Measurements from ENCODE around the gene C16orf92. TPM values are rescaled to one million over a fixed set of nuclear protein-coding genes. Genes with fewer than 3 reads are reported as not detected.

C16orf92 gene
- total RNA-seq, 1 experiment from 2014 or later: not detected

- H3K27me3 ChIP-seq (ENCODE audit: insufficient read depth, low read depth): peaks cover 16% of the 10 kb centered on the region
- H3K4me3 ChIP-seq: no peak overlapping the region
- no TSS peak for BruUV-seq (replicated peaks)
- H3K4me1 ChIP-seq (replicated peaks; ENCODE audit: insufficient read depth): no peaks in the 10 kb centered on the region
- intact Hi-C loops (cut with micrococcal nuclease; ENCODE audit: unreplicated experiment): no loop called here
- CTCF ChIA-PET: no interaction called here
- H3K9me3 ChIP-seq (ENCODE audit: insufficient read depth, low read depth): no peaks in the 10 kb centered on the region
- DNase-seq: no peak
- no peaks in the 10 kb centered on the region for H3K9me2 ChIP-seq (ENCODE audit: insufficient read depth)
- H3K79me2 ChIP-seq (ENCODE audit: low read depth): no peaks in the 10 kb centered on the region
- no peak overlapping the region for H3K27ac ChIP-seq
- TF ChIP-seq EZH2 (IDR thresholded peaks at IDR 0.05; ENCODE audit: low read depth) (no peak), CTCF (conservative IDR thresholded peaks at IDR 0.05) (no peak)
- H4K20me1 ChIP-seq (ENCODE audit: insufficient read depth): peaks cover 3% of the 10 kb centered on the region; the same call in 1 of the 2 replicates
- H3K4me2 ChIP-seq: no peak overlapping the region
- H3F3A ChIP-seq (ENCODE audit: insufficient read depth, low read depth): peaks cover 7% of the 10 kb centered on the region
- POLR2A ChIA-PET (ENCODE audit: unreplicated experiment): no interaction called here
- H3K36me3 ChIP-seq (ENCODE audit: low read depth): no peaks in the 10 kb centered on the region
- no peak overlapping the region for H2AFZ ChIP-seq
Measured at GRCh38 chr16:30007378-30007895, 15.6 kb upstream of the C16orf92 start.

- H3F3A ChIP-seq (ENCODE audit: insufficient read depth, low read depth): peaks cover 7% of the 10 kb centered on the region
- no peaks in the 10 kb centered on the region for H3K36me3 ChIP-seq (ENCODE audit: low read depth)
- no peak overlapping the region for H3K27ac ChIP-seq
- no peak overlapping the region for H3K4me3 ChIP-seq
- POLR2A ChIA-PET (ENCODE audit: unreplicated experiment): no interaction called here
- intact Hi-C loops (cut with micrococcal nuclease; ENCODE audit: unreplicated experiment): no loop called here
- peaks cover 16% of the 10 kb centered on the region for H3K27me3 ChIP-seq (ENCODE audit: insufficient read depth, low read depth)
- H3K4me2 ChIP-seq: no peak overlapping the region
- CTCF ChIA-PET: no interaction called here
- DNase-seq: no peak
- no peak for TF ChIP-seq EZH2 (IDR thresholded peaks at IDR 0.05; ENCODE audit: low read depth)
- no peaks in the 10 kb centered on the region for H3K9me2 ChIP-seq (ENCODE audit: insufficient read depth)
- H3K79me2 ChIP-seq (ENCODE audit: low read depth): no peaks in the 10 kb centered on the region
- H3K4me1 ChIP-seq (replicated peaks; ENCODE audit: insufficient read depth): no peaks in the 10 kb centered on the region
- H4K20me1 ChIP-seq (ENCODE audit: insufficient read depth): peaks cover 3% of the 10 kb centered on the region; the same call in 1 of the 2 replicates
- H3K9me3 ChIP-seq (ENCODE audit: insufficient read depth, low read depth): no peaks in the 10 kb centered on the region
- BruUV-seq (replicated peaks): no TSS peak
- no peak overlapping the region for H2AFZ ChIP-seq
Measured at GRCh38 chr16:30009085-30009862, 13.7 kb upstream of the C16orf92 start.

- Histone ChIP-seq H3K4me3 (peak overlapping the region; percentile 56; the same call in 1 of the 2 replicates), H3K27me3 (ENCODE audit: insufficient read depth, low read depth) (peaks cover 16% of the 10 kb centered on the region), H3K4me1 (replicated peaks; ENCODE audit: insufficient read depth) (no peaks in the 10 kb centered on the region), H3K9me2 (ENCODE audit: insufficient read depth) (no peaks in the 10 kb centered on the region), H3F3A (ENCODE audit: insufficient read depth, low read depth) (peaks cover 7% of the 10 kb centered on the region), H3K79me2 (ENCODE audit: low read depth) (no peaks in the 10 kb centered on the region), H4K20me1 (ENCODE audit: insufficient read depth) (peaks cover 3% of the 10 kb centered on the region; the same call in 1 of the 2 replicates), H3K36me3 (ENCODE audit: low read depth) (no peaks in the 10 kb centered on the region), H2AFZ (no peak overlapping the region), H3K27ac (no peak overlapping the region), H3K4me2 (peak overlapping the region; percentile 79), H3K9me3 (ENCODE audit: insufficient read depth, low read depth) (no peaks in the 10 kb centered on the region)
- CTCF ChIA-PET: interaction anchor here (0.5 to 0.6 kb wide), 2 partner anchors 9 to 102 kb away, joined by 4 to 10 read pairs; no protein-coding TSS in a partner anchor
- BruUV-seq (replicated peaks): no TSS peak
- intact Hi-C loops (cut with micrococcal nuclease; ENCODE audit: unreplicated experiment): no loop called here
- no peak for DNase-seq
- POLR2A ChIA-PET (ENCODE audit: unreplicated experiment): no interaction called here
- no peak for TF ChIP-seq CTCF (conservative IDR thresholded peaks at IDR 0.05)
- 0 out of 2 replicates have a peak, but pooled peaks have one; percentile 66 for TF ChIP-seq EZH2 (IDR thresholded peaks at IDR 0.05; ENCODE audit: low read depth)
Measured at GRCh38 chr16:30009990-30010843, 12.8 kb upstream of the C16orf92 start.
